ENCODE data around the gene FBXW4. TPM values are rescaled to one million over a fixed set of nuclear protein-coding genes. Genes with fewer than 3 reads are reported as not detected.
A peak's percentile ranks its signal among the peaks of the same experiment; 100 is the strongest.

Gene FBXW4
- 108 TPM for total RNA-seq
- long read RNA-seq, transcript FBXW4-201 (9 exons, 2,483 nt), result major isoform, 58 of 91 reads
- long read RNA-seq, partial matches to known transcripts, result 16 of 91 reads
- long read RNA-seq, other reads (novel, unspliced or antisense), result 14 of 91 reads

GRCh38 chr10:101694674-101695403 is at the start of gene FBXW4:
TSS of gene FBXW4 (minus strand) at chr10:101695170. CDS start at chr10:101695105, 65 bp downstream.
- intact Hi-C loops (cut with DNase I), result no loop called here
- DNase-seq (ENCODE audit: low spot score), result peak; percentile 88

GRCh38 chr10:101744267-101744666 is 49.3 kb upstream of the FBXW4 start:
- DNase-seq (ENCODE audit: low spot score), result no peak
- intact Hi-C loops (cut with DNase I), result no loop called here

GRCh38 chr10:101741938-101742337 is 47.0 kb upstream of the FBXW4 start:
- no peak for DNase-seq (ENCODE audit: low spot score)
- intact Hi-C loops (cut with DNase I), result no loop called here

GRCh38 chr10:101736666-101737065 is 41.7 kb upstream of the FBXW4 start:
- intact Hi-C loops (cut with DNase I), result no loop called here
- DNase-seq (ENCODE audit: low spot score), result no peak

- DNase-seq (ENCODE audit: low spot score), result no peak
- intact Hi-C loops (cut with DNase I), result no loop called here
Observed at GRCh38 chr10:101732096-101732495, 37.1 kb upstream of the FBXW4 start.

GRCh38 chr10:101726115-101726387 is 31.1 kb upstream of the FBXW4 start:
- no peak for DNase-seq (ENCODE audit: low spot score)
- intact Hi-C loops (cut with DNase I), result no loop called here

GRCh38 chr10:101725296-101726114 is 30.5 kb upstream of the FBXW4 start:
- DNase-seq (ENCODE audit: low spot score), result no peak
- intact Hi-C loops (cut with DNase I), result no loop called here

- DNase-seq (ENCODE audit: low spot score), result no peak
- intact Hi-C loops (cut with DNase I), result no loop called here
Observed at GRCh38 chr10:101724446-101724845, 29.5 kb upstream of the FBXW4 start.

GRCh38 chr10:101723176-101723575 is 28.2 kb upstream of the FBXW4 start:
- intact Hi-C loops (cut with DNase I), result no loop called here
- DNase-seq (ENCODE audit: low spot score), result no peak

GRCh38 chr10:101721806-101722205 is 26.8 kb upstream of the FBXW4 start:
- intact Hi-C loops (cut with DNase I), result no loop called here
- no peak for DNase-seq (ENCODE audit: low spot score)

- intact Hi-C loops (cut with DNase I), result no loop called here
Observed at GRCh38 chr10:101720606-101721230, 25.7 kb upstream of the FBXW4 start.

GRCh38 chr10:101718690-101719275 is 23.8 kb upstream of the FBXW4 start:
- intact Hi-C loops (cut with DNase I), result no loop called here
- no peak for DNase-seq (ENCODE audit: low spot score)

More at GRCh38 chr10:101720606-101721230, 25.7 kb upstream of the FBXW4 start:
- DNase-seq (ENCODE audit: low spot score), result no peak

GRCh38 chr10:101716891-101717659 is 22.1 kb upstream of the FBXW4 start:
- intact Hi-C loops (cut with DNase I), result no loop called here
- no peak for DNase-seq (ENCODE audit: low spot score)

- intact Hi-C loops (cut with DNase I), result no loop called here
- no peak for DNase-seq (ENCODE audit: low spot score)
Observed at GRCh38 chr10:101712997-101713396, 18.0 kb upstream of the FBXW4 start.

GRCh38 chr10:101710793-101711192 is 15.8 kb upstream of the FBXW4 start:
- intact Hi-C loops (cut with DNase I), result no loop called here
- DNase-seq (ENCODE audit: low spot score), result no peak

GRCh38 chr10:101710059-101710695 is 15.2 kb upstream of the FBXW4 start:
- intact Hi-C loops (cut with DNase I), result no loop called here
- DNase-seq (ENCODE audit: low spot score), result no peak

- intact Hi-C loops (cut with DNase I), result no loop called here
Observed at GRCh38 chr10:101709359-101710058, 14.5 kb upstream of the FBXW4 start.

GRCh38 chr10:101708870-101709269 is 13.9 kb upstream of the FBXW4 start:
- no peak for DNase-seq (ENCODE audit: low spot score)
- intact Hi-C loops (cut with DNase I), result no loop called here

More at GRCh38 chr10:101709359-101710058, 14.5 kb upstream of the FBXW4 start:
- DNase-seq (ENCODE audit: low spot score), result no peak
